Suprapubic skin (tissue), 4 donors: ENCODE measurements around the gene HIF1AN.

ENCODE experiments used
- CTCF ChIP-seq, 2 donors: fragments of 200-600 bp in 1 of 2; fragments of 450-650 bp in 1 of 2; sonication (generic) in 1 of 2; IDR thresholded peaks; one replicate each; pipeline ENCODE4 v1.5.1; 2016 to 2019; ENCODE audit warnings: antibody characterized with exemption in 2 of 2, mild to moderate bottlenecking in 1 of 2, moderate library complexity in 1 of 2
- EP300 ChIP-seq: sonication (generic); formaldehyde crosslinking; IDR thresholded peaks from one replicate; pipeline ENCODE4 v1.6.1; 2017; ENCODE audit warnings: antibody characterized with exemption
- POLR2AphosphoS5 ChIP-seq, 3 donors: sonication (generic); formaldehyde crosslinking; IDR thresholded peaks; one replicate each; pipeline ENCODE4 v1.6.1; 2017; ENCODE audit warnings: antibody characterized with exemption in 3 of 3

- TF ChIP-seq CTCF (IDR thresholded peaks at IDR 0.05) = no peak
- TF ChIP-seq POLR2AphosphoS5 (IDR thresholded peaks at IDR 0.05) = no peak
- TF ChIP-seq EP300 = no peak
These were observed 4.0 kb upstream of the HIF1AN start for GRCh38 chr10:100531761-100532160.
